ENCODE results near the gene POMT1.
"Not testable (repeated sequence)": the region's sequence is repeated elsewhere in the genome, so short reads cannot be mapped to it uniquely, and the experiment has no call there.

The POMT1 gene

DNA sequence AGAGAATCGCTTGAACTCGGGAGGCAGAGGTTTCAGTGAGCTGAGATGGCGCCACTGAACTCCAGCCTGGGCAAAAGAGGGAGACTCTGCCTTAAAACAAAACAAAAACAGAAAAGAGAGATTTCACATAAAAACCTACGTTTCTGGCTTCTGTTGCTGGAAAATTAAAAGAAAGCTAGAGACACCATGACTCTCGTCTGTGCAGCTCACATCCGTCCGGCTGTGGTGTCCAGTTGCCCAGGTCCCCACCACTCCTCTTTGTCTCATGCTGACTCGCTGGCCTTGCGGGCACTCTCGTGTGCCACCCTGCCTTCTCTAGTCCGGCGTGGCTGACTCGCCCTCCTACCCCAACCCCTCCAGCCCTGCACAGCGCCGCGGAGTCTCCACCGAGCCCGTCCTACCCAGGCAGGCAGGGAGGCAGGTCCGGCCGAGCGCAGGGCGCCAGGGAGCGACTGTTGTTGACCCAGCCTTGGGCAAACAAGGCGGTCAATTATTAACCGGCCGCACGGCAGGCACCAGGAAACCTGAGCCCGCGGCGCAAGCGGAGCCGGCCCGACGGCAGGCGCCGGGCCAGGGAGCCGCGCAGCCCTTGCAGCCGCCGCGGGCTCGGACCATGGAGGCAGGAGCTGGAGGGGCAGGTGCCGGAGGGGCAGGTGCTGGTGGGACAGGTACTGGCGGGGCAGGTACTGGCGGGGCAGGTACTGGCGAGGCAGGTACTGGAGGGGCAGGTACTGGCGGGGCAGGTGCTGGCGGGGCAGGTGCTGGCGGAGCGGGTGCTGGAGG is 42.5 kb downstream of the POMT1 start, which contains the start of gene PRRT1B:
PRRT1B (plus strand) TSS at position 521 of the 783 bp plus-strand sequence; CDS start at position 614, 93 bp downstream.
- CTCF ChIA-PET, result interaction anchor here (0.5 to 1.5 kb wide), 4 partner anchors 46 to 688 kb away, joined by 3 to 5 read pairs (median 4); no protein-coding TSS in a partner anchor
- POLR2A ChIA-PET (ENCODE audit: low non-redundant PET), result no interaction called here
- TF ChIP-seq, protein P1, sequence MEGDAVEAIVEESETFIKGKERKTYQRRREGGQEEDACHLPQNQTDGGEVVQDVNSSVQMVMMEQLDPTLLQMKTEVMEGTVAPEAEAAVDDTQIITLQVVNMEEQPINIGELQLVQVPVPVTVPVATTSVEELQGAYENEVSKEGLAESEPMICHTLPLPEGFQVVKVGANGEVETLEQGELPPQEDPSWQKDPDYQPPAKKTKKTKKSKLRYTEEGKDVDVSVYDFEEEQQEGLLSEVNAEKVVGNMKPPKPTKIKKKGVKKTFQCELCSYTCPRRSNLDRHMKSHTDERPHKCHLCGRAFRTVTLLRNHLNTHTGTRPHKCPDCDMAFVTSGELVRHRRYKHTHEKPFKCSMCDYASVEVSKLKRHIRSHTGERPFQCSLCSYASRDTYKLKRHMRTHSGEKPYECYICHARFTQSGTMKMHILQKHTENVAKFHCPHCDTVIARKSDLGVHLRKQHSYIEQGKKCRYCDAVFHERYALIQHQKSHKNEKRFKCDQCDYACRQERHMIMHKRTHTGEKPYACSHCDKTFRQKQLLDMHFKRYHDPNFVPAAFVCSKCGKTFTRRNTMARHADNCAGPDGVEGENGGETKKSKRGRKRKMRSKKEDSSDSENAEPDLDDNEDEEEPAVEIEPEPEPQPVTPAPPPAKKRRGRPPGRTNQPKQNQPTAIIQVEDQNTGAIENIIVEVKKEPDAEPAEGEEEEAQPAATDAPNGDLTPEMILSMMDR (conservative IDR thresholded peaks at IDR 0.05; ENCODE audit: low read depth), result no peak
- no peak for DNase-seq (ENCODE audit: low spot score)
- no peak within 1 kb of the TSS for H3K27ac ChIP-seq

DNA sequence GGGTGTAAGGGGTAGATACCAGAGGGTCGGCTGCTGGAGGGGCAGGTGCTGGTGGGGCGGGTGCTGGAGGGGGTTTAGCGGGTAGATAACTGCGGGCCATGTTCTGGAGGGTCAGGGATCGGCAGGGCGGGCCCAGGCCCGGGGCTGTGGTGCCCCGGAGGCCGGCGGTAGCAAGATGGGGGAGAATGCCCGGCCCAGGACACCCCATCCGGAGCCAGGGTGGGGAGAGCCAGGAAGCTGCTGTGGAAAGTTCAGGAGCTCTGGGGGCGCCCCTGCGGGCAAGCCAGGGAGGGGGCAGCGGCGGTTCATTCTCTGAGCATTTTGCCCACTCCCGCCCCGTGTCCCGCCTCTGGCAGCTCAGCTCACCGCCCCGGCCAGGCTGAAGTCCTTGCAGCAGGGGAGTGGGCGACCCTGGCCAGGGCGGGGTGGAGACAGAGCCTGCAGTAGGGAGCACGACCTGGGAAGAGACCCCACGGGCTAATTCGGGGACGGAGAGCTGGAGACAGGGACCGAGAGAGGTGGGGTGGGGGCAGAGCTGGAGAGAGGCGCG is 43.1 kb downstream of the POMT1 start:
- CTCF ChIA-PET, result interaction anchor here (0.6 to 1.5 kb wide), 6 partner anchors 14 to 717 kb away, joined by 3 to 5 read pairs (median 4); no protein-coding TSS in a partner anchor
- POLR2A ChIA-PET (ENCODE audit: low non-redundant PET), result no interaction called here
- H3K27ac ChIP-seq, result no peak overlapping the region

DNA sequence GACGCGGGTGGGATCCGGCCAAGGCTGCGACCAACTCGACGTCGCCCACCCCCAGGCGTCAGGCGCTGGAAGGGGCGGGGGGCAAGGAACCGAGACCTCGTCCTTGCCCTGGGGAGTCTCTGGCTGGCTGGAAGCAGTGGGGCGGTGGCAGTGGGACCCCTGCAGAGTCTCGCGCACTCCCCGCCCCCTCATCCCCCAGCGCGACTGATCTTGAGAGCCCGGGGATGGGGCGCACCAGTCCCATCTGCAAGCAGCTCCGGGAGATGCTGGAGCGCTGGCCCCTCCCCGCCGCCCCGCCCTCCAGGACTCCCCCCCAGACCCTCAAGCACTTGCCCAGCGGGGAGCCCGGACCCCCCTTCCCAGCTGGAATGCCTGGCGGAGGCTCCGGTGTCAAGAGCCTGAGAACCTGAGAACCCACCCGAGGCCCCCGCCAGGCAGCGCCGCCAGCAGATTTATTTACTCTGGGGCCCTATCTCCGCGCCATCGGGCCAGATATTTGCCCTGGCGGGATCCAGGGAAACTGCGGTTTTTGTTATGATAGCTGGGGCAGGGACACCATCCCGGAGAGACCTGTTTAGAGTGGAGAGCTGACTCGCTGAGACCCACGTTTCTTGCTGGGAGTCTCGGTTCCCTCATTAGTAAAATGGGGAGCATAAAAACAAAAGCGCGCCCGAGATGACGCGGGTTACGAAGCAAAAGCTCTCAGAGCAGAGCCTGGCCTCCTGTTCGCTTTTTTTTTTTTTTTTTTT is 43.8 kb downstream of the POMT1 start:
- TF ChIP-seq, protein P1 (conservative IDR thresholded peaks at IDR 0.05; ENCODE audit: low read depth), result no peak
- no peak overlapping the region for H3K27ac ChIP-seq
- ChIA-PET CTCF (interaction anchor here (0.7 to 1.5 kb wide), 6 partner anchors 13 to 716 kb away, joined by 3 to 5 read pairs (median 3); no protein-coding TSS in a partner anchor), POLR2A (ENCODE audit: low non-redundant PET) (no interaction called here)
- peak; percentile 64 for DNase-seq (ENCODE audit: low spot score)

More for the DNA sequence above, 43.1 kb downstream of the POMT1 start:
- no peak for DNase-seq (ENCODE audit: low spot score)
- TF ChIP-seq, protein P1 (conservative IDR thresholded peaks at IDR 0.05; ENCODE audit: low read depth), result no peak

DNA sequence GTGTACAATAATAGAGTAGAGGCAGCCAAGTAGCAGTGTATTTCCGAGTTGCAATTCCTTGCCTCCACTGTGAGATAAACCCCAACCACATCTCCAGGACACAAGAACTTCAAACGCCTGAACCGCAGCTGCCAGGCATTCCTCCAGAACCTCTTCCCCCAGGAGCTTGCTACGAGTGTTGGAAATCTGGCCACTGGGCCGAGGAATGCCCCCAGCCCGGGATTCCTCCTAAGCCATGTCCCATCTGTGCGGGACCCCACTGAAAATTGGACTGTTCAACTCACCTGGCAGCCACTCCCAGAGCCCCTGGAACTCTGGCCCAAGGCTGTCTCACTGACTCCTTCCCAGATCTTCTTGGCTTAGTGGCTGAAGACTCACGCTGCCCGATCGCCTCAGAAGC is 46.5 kb downstream of the POMT1 start:
- CTCF ChIA-PET, result not testable (repeated sequence)

DNA sequence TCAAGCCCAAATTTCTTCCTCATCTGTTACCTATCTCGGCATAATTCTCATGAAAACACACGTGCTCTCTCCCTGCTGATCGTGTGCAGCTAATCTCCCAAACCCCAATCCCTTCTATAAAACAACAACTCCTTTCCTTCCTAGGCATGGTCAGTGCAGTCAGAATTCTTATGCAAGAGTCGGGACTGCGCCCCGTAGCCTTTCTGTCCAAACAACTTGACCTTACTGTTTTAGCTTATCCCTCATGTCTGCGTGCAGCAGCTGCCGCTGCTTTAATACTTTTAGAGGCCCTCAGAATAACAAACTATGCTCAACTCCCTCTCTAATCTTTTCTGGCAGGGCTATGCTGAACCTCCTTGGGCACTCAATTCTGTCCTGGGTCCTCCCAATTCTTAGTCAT is 47.7 kb downstream of the POMT1 start:
- CTCF ChIA-PET, result interaction anchor here (0.6 kb wide), 1 partner anchor 71 kb away, joined by 3 read pairs; no protein-coding TSS in a partner anchor
- H3K27ac ChIP-seq; POLR2A ChIA-PET (ENCODE audit: low non-redundant PET); DNase-seq (ENCODE audit: low spot score): not testable (repeated sequence)

More for the DNA sequence above, 46.5 kb downstream of the POMT1 start:
- H3K27ac ChIP-seq; POLR2A ChIA-PET (ENCODE audit: low non-redundant PET); DNase-seq (ENCODE audit: low spot score): not testable (repeated sequence)

DNA sequence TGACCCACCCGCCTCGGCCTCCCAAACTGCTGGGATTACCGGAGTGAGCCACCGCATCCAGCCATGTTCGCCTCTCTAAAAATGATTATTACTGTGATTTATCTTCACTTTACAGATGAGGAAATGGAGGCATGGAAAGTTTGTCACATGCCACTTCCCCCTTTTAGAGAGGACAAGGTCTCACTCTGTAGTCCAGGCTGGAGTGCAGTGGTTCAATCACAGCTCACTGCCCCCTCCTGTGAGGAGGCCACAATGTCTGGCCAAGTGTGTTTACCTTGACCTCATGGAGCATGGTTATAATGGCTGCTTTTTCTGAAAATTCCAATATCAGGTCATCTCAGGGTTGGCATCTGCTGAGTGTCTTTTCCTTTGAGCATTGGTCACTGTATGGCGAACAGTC is 49.3 kb downstream of the POMT1 start:
- H3K27ac ChIP-seq, result no peak overlapping the region
- no peak for DNase-seq (ENCODE audit: low spot score)
- POLR2A ChIA-PET (ENCODE audit: low non-redundant PET), result no interaction called here
- TF ChIP-seq, protein P1 (conservative IDR thresholded peaks at IDR 0.05; ENCODE audit: low read depth), result no peak
- CTCF ChIA-PET, result no interaction called here

DNA sequence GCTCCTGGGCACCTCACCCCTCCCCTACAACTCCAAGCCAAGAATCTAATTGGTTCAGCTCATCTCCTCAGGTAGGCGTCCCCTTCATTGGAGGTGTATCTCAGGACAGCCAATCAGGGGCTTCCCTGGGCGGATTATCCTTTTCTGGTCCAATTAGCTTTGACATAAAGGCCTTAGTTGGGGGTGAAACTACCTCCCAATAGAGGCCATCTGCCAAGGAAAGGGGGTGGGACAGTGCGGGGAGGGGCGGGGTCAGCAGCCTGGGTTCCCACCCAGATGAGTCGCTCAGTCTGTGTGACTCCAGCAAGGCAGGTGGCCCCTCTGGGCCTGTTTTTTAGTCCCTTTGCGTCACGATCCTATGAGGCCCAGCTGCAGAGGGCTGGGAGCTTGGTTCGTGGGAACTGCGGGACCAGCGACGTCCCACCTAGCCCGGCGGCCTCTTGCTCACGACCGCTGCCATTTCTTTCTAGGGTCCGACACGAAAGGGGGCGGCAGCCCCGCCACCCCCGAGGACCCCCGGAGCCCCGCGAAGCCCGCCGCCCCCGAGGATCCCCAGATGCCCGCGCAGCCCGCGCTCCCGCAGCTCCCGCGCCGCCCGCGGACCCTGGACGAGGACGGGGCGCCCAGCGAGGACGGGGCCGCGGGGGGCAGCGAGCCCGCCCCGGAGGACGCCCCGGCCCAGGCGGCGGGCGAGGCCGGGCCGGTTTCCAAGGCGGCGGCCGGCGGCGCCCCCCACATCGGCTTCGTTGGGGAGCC is 51.5 kb downstream of the POMT1 start:
- ChIA-PET POLR2A (ENCODE audit: low non-redundant PET) (no interaction called here), CTCF (interaction anchor here (0.9 to 1.2 kb wide), 2 partner anchors 23 to 204 kb away, joined by 4 read pairs; no protein-coding TSS in a partner anchor)
- no peak for DNase-seq (ENCODE audit: low spot score)
- H3K27ac ChIP-seq, result no peak overlapping the region
- TF ChIP-seq, protein P1 (conservative IDR thresholded peaks at IDR 0.05; ENCODE audit: low read depth), result no peak
